Right renal cortex interstitium (tissue), 3 donors: ENCODE data around the gene APIP. TPM values are rescaled to one million over a fixed set of nuclear protein-coding genes. Genes with fewer than 3 reads are reported as not detected.

Experiments
- DNase-seq, 3 donors: peaks; one replicate each; pipeline ENCODE4 v3.0.0-alpha.2; 2013; ENCODE audit warnings: low read depth in 3 of 3, low spot score in 2 of 3
- polyA plus RNA-seq, 3 donors: library from polyadenylated mRNA; unstranded; fragments of 120-200 nt; gene quantifications; one replicate each; pipeline ENCODE4 v1.2.1, GENCODE V29; 2013; ENCODE audit not compliant: insufficient read length in 3 of 3

The APIP gene
- polyA plus RNA-seq: 10 to 100 TPM; 36.0 to 45.5 (median 39.7) TPM

DNA sequence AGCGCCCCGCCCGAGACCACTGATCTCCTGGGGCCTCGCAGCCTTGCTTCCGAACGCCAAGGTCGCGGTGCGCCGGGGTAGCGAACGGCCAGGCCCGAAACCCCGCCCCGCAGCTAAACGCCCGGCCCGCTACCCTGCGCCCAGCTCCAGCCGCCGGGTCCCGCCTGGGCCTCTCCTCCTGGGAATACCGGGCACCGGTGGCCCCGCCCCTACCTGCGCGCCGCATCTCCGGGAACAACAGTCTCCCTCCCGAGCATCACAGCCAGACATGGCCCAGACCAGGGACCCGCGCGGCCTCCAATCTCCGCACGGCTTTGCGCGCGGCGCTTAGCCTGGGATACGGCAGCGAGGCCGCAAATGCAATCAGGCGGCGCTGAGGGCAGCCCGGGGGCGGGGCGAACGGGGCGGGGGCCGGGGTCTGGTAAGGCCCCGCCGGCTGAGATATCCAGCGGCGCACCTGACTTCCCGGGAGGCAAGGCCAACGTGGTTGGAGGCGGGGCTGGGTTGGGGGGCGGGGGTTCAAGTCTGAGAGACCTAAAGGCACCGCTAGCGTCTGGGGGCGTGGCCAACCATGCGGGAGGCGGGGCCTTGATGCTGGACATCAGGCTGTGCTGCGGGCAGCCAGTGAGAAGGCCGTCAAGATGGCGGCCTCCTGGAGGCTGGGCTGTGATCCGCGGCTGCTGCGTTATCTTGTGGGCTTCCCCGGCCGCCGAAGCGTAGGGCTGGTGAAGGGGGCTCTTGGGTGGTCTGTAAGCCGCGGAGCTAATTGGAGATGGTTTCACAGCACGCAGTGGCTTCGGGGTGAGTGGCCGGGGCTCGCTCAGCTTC is at the start of gene APIP, which contains the start of gene PDHX:
APIP (minus strand) TSS at position 365 of the 828 bp plus-strand sequence; CDS start at position 270, 95 bp downstream.
PDHX (plus strand) TSS at position 604 of the 828 bp plus-strand sequence; CDS start at position 642, 38 bp downstream.
- peak; percentile 92 to 94 (median 93) for DNase-seq

DNA sequence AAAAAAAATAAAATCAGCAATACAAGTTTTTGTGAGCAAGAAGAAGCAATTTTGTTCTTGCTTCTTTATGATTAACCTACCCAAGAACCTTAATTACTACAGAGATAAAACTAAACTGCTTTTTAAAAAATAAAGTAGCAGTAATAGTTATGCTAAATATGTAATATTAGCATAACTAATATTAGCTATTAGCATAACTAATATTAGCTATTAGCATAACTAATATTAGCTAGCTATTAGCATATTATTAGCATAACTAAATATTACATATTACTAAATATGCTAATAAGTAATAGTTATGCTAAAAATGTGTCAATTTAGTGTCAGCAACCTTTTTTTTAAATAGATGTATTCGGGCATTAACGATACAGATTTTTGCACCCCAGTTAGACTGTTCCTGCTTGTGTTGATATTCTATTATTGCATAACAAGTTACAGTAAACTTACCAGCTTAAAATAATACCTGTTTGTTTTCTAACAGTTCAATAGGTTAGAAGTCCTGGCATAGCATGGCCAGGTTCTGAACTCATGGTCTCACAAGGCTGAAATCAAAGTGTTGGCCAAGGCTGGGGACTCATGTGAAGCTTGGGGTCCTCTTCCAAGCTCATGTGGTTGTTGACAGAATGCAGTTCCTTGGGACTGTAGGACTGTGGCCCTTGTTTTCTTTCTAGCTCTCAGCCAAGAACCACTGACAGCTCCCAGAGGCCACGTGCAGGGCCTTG is 48.6 kb upstream of the APIP start:
- no peak for DNase-seq

GRCh38 chr11:34963351-34963750 is 47.2 kb upstream of the APIP start:
- DNase-seq: no peak

GRCh38 chr11:34962034-34962433 is 45.9 kb upstream of the APIP start:
- DNase-seq: no peak

- no peak for DNase-seq
These were observed 44.1 kb upstream of the APIP start for GRCh38 chr11:34960277-34960676.

DNA sequence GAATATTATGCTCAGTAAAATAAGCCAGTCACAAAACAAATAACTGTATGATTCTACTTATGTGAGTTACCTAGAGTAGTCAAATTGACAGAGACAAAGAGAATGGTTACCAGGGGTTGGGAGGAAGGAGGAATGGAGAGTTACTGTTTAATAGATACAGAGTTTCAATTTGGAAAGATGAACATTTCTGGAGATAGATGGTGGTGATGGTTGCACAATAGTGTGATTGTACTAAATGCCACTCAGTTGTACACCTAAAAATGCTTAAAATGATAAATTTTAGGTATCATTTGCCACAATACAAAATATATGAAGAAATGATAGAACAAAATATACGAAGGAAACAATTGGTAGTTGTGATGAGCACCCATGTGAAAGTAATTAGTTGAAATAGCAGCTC is 43.6 kb upstream of the APIP start:
- DNase-seq: no peak

GRCh38 chr11:34957606-34958005 is 41.4 kb upstream of the APIP start:
- no peak for DNase-seq

GRCh38 chr11:34957206-34957605 is 41.0 kb upstream of the APIP start:
- DNase-seq: no peak

GRCh38 chr11:34953955-34954354 is 37.8 kb upstream of the APIP start:
- DNase-seq: no peak

DNA sequence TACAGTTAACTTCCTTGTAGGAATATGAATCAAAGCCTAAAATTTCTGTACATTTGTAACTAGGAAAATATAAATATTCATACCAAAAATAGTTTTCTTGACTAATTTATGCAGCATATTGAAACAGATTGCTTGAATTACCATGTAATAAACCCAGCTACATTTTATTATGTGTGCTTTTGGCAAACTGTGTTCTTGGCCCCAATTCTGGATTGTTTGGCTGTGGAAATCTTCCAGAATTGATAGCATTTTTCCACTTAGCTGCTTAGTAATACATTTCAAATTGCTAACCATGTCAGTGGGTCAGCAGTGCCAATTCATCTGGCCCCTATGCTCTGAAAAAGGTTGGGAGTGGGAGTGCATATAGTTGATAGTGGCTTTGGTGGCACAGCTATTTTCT is 32.5 kb upstream of the APIP start:
- no peak for DNase-seq

GRCh38 chr11:34944692-34945091 is 28.5 kb upstream of the APIP start:
- DNase-seq: no peak

DNA sequence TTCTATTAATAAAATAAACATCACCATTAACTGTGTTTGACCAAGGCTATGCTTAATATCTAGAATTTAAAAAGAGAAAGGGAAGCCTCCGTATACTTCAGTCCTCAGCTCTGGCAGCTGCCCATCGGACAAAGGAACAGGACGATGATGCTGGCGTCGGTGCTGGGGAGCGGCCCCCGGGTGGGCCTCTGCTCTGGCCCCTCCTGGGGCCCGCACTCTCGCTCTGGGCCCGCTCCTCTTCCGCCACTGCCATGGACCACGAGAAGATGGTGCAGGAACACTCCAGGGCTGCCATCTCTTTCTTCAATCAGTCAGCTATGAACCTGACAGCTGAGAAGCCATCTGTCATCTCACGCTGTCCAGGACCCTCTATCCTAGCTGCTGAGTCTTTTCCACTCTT is 25.5 kb upstream of the APIP start:
- no peak for DNase-seq

DNA sequence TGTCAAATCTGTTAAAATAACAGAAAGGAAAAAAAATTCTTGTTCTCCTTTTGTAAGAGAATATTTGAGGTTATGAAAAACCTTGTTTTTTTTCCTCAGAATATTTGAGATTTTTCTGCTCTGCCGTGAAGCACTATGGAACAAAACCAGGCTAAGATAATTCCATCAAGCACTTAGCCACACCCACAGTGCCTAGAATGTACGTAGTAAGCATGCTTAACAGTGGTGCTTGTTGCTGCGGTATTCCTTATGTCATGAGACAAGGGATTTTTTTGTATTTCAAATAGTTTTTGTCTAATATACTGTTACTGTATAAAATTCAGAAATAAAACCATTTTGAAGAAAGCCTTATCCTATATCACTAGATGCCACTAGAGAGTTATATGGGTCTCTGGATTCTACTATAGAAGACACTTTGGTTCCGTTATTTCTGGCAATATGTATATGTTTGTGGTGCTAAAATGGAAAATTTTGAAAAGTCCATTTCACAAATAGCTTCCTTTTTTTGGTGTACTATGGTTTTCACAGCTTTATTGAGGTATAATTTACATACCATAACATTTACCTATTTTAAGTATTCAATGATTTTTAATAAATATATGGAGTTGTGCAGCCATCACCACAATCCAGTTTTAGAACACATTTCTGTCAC is 24.0 kb upstream of the APIP start:
- DNase-seq: no peak

- no peak for DNase-seq
These were observed 22.4 kb upstream of the APIP start for GRCh38 chr11:34938611-34939010.

DNA sequence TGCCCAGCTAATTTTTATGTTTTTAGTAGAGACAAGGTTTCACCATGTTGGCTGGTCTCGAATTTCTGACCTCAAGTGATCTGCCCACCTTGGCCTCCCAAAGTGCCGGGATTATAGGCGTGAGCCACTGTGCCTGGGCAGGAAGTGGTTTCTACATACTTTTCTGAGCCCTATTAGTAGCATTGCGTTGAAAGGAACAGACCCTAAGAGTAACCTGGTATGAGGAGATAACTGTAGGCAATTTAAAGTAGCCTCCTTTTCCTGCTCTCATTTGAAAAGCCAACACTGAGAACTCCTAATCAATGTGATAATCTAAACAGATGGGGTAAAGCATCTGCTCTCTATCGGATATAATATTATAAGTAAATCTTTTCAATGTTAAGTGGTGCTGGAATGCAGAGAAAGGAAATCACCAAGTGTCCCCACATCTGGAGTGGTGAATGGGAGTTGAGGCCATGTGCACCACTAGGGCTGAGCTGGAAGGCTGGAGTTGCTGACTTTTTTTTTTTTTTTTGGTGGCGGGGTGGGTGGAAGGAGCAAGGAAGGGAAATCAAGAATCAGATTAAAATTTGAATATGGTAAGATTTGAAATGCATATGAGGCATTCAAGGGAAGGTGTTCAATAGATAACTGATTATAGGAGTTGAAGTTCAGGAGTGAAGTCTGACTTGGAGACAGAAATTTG is 20.9 kb upstream of the APIP start:
- DNase-seq: no peak

GRCh38 chr11:34929794-34930763 is 13.9 kb upstream of the APIP start:
- no peak for DNase-seq

DNA sequence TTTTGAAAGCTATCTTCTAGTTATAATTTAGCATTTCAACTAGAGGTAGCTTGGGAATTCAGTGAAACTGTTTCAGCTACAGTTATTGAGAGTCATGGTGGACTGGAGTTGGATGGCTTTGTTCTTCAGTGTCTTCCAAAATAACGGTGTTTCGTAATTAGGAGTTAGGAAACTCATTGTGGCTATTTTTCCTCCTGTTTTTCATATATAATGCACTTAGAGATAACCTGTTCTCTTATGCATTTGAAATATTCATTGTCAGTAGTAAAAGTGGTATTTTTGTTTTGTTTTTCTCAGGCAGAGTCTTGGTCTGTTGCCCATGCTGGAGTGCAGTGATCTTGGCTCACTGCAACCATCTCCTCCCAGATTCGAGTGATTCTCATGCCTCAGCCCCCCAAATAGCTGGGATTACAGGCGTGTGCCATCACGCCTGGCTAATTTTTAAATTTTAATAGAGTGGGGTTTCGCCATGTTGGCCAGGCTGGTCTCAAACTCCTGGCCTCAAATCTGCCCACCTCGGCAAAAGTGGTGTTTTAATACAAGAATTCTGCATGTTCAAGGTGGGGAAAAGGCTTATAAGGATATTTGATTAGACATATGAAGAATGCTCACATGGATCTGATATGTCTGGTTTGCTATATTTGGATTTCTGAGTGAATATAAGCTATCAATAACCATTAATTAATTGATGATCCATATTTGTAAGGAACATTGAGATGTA is 12.9 kb upstream of the APIP start:
- DNase-seq: no peak

- no peak for DNase-seq
These were observed 12.2 kb upstream of the APIP start for GRCh38 chr11:34928268-34928959.

DNA sequence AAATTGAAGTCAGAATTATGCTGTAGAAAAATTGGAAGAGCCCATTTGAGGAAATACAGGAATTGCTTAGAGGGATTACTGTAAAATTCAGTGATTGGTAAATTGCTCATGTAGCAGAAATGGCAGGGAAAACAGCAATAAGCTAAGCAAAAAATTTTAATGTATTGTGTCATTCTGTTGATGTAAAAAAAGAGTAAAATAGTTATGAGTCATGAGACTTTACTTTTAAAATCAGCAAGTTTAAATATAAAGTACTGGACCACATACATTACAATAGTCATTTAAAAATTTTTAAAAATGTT is 10.6 kb upstream of the APIP start:
- no peak for DNase-seq
